ENCODE results near the gene BANP. TPM values are rescaled to one million over a fixed set of nuclear protein-coding genes. Genes with fewer than 3 reads are reported as not detected.
A peak's percentile ranks its signal among the peaks of the same experiment; 100 is the strongest.
"Not testable (repeated sequence)": the region's sequence is repeated elsewhere in the genome, so short reads cannot be mapped to it uniquely, and the experiment has no call there.

Gene BANP
- total RNA-seq, 1 experiment from 2014 or later: 24.2 TPM

DNA sequence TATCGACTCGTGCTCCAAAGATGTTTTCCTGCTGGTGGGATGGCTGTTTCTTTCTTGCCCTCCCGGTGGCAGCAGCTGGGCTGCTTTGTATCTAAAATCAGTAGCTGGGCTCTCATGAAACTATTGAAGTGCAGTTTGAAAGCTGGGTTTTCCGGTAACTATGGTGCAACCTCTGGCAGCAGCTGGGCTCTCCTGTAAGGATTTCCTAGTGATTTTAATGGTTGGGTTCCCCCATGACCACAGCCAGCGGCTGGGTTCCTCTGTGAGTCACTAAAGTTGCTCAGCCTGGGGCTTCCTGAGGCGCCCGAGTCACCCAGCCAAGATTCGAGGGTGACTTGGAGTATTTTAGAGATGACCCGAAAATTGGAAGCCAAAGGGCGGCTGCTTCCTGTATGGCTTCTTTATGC lies 73.9 kb downstream of the BANP start:
- H2AFZ ChIP-seq (ENCODE audit: low read length); H3F3A ChIP-seq (ENCODE audit: low read length, unreplicated experiment); H3K27me3 ChIP-seq (ENCODE audit: low read length); H3K4me2 ChIP-seq (ENCODE audit: low read length); H3K9ac ChIP-seq (ENCODE audit: low read length); H3K79me2 ChIP-seq (ENCODE audit: low read length); BruUV-seq (replicated peaks); H3K9me2 ChIP-seq (replicated peaks; ENCODE audit: low read length); H3K4me1 ChIP-seq (ENCODE audit: insufficient read depth, low read length); H4K20me1 ChIP-seq (ENCODE audit: low read length); H3K4me3 ChIP-seq (ENCODE audit: low read length); CTCF ChIA-PET; H3K36me3 ChIP-seq (ENCODE audit: low read depth, low read length); H3K9me3 ChIP-seq (ENCODE audit: low read length); POLR2A ChIA-PET (ENCODE audit: unreplicated experiment); intact Hi-C loops (cut with micrococcal nuclease): not testable (repeated sequence)
- 0 out of 2 replicates have a peak overlapping the region, but pooled peaks have one; percentile 11 for H3K27ac ChIP-seq (ENCODE audit: low read length)
- DNase-seq (peak; percentile 39), ATAC-seq (peak; percentile 77)

- intact Hi-C loops (cut with micrococcal nuclease); ATAC-seq; H3K9ac ChIP-seq (ENCODE audit: low read length); H4K20me1 ChIP-seq (ENCODE audit: low read length); H3K79me2 ChIP-seq (ENCODE audit: low read length); H3K4me1 ChIP-seq (ENCODE audit: insufficient read depth, low read length); H3K9me2 ChIP-seq (replicated peaks; ENCODE audit: low read length); H3K27me3 ChIP-seq (ENCODE audit: low read length); H3K4me2 ChIP-seq (ENCODE audit: low read length); POLR2A ChIA-PET (ENCODE audit: unreplicated experiment); H2AFZ ChIP-seq (ENCODE audit: low read length); CTCF ChIA-PET; H3K9me3 ChIP-seq (ENCODE audit: low read length); H3K4me3 ChIP-seq (ENCODE audit: low read length); DNase-seq; H3F3A ChIP-seq (ENCODE audit: low read length, unreplicated experiment); H3K36me3 ChIP-seq (ENCODE audit: low read depth, low read length); H3K27ac ChIP-seq (ENCODE audit: low read length); BruUV-seq (replicated peaks): not testable (repeated sequence)
Observed at GRCh38 chr16:88025828-88026555, 74.8 kb downstream of the BANP start.

GRCh38 chr16:88026964-88027938 lies 76.0 kb downstream of the BANP start:
- ChIA-PET CTCF (no interaction called here), POLR2A (ENCODE audit: unreplicated experiment) (no interaction called here)
- Histone ChIP-seq H3K79me2 (ENCODE audit: low read length) (no peaks in the 10 kb centered on the region), H3K9me2 (replicated peaks; ENCODE audit: low read length) (no peaks in the 10 kb centered on the region), H3K4me2 (ENCODE audit: low read length) (no peak overlapping the region), H3K27me3 (ENCODE audit: low read length) (no peaks in the 10 kb centered on the region), H3K4me1 (ENCODE audit: insufficient read depth, low read length) (no peaks in the 10 kb centered on the region; the same call in 1 of the 2 replicates), H3K9ac (ENCODE audit: low read length) (no peak overlapping the region), H3K9me3 (ENCODE audit: low read length) (no peaks in the 10 kb centered on the region), H3K36me3 (ENCODE audit: low read depth, low read length) (no peaks in the 10 kb centered on the region), H2AFZ (ENCODE audit: low read length) (no peak overlapping the region), H3K4me3 (ENCODE audit: low read length) (no peak overlapping the region), H3F3A (ENCODE audit: low read length, unreplicated experiment) (no peaks in the 10 kb centered on the region), H4K20me1 (ENCODE audit: low read length) (no peaks in the 10 kb centered on the region), H3K27ac (ENCODE audit: low read length) (no peak overlapping the region)
- DNase-seq (no peak), ATAC-seq (no peak)
- no peak for TF ChIP-seq CTCF (conservative IDR thresholded peaks at IDR 0.05; ENCODE audit: low read depth, low read length)
- TF ChIP-seq EZH2 (IDR thresholded peaks at IDR 0.05; ENCODE audit: low read length, unreplicated experiment): no peak
- TF ChIP-seq EZH2phosphoT487 (IDR thresholded peaks at IDR 0.05; ENCODE audit: borderline replicate concordance, low read length): no peak
- intact Hi-C loops (cut with micrococcal nuclease): no loop called here
- BruUV-seq (replicated peaks): no TSS peak

DNA sequence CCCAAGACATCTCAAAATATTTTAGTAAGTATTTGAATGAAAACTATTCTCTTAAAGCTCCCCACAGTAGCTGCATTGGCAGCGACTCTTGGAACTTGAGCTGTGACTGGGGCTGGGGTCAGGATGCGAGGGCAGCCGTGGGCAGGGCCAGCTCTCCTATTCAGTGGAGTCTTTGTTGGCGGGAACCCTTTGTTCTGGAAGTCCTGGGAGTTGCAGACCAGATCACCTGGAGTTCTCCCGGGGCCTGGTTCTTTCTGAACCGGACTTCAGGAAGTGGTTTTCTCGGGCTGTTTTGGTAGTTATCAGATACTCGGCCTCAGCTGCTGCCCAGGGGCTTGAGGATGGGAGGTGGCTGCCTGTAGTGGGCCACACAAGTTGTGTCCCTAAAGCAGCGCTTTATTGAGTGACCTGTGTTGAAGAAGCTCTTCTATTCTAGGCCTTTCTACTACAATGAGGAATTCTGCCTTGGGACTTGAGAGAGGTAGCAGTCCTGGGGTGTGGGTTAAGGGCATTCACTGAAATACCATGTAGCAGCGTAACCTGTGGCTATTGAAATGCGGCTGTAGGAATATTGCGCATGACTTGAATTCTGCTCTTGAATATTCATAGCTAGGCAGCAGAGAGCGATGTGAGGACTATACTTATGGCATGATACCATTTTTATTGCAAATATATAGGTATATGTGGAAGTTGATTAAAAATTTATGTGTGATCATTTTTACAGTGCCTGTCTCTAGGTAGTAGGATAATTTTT lies 77.1 kb downstream of the BANP start:
- intact Hi-C loops (cut with micrococcal nuclease); DNase-seq; ATAC-seq; H3K36me3 ChIP-seq (ENCODE audit: low read depth, low read length); CTCF ChIA-PET; H3K4me3 ChIP-seq (ENCODE audit: low read length); H4K20me1 ChIP-seq (ENCODE audit: low read length); H3K4me1 ChIP-seq (ENCODE audit: insufficient read depth, low read length); H3K79me2 ChIP-seq (ENCODE audit: low read length); H3K9me2 ChIP-seq (replicated peaks; ENCODE audit: low read length); POLR2A ChIA-PET (ENCODE audit: unreplicated experiment); BruUV-seq (replicated peaks); H3K27ac ChIP-seq (ENCODE audit: low read length); H3K9me3 ChIP-seq (ENCODE audit: low read length); H3K9ac ChIP-seq (ENCODE audit: low read length); H2AFZ ChIP-seq (ENCODE audit: low read length); H3K4me2 ChIP-seq (ENCODE audit: low read length); H3K27me3 ChIP-seq (ENCODE audit: low read length); H3F3A ChIP-seq (ENCODE audit: low read length, unreplicated experiment): not testable (repeated sequence)

All from PC-3 (cell line).